Motor neuron (in vitro differentiated cells): ENCODE measurements around the gene SPAG9. TPM values are rescaled to one million over a fixed set of nuclear protein-coding genes. Genes with fewer than 3 reads are reported as not detected.

Source experiments
- ATAC-seq, 8 experiments: fragments of 200-7000 bp; cut with Tn5 transposase; replicated peaks in 6 of 8; 2 replicates each; pipeline ENCODE4 v1.8.0; 2021; ENCODE audit warnings: mild to moderate bottlenecking in 8 of 8, moderate library complexity in 8 of 8
- H3K27ac ChIP-seq, 2 donors: fragments of 250-450 bp; sonication (Bioruptor Pico); 2 replicates each; pipeline ENCODE4 v1.9.0; 2021; ENCODE audit warnings: antibody characterized with exemption in 2 of 2, mild to moderate bottlenecking in 2 of 2, moderate library complexity in 1 of 2
- H3K4me1 ChIP-seq, 2 donors: fragments of 250-450 bp; sonication (Bioruptor Pico); replicated peaks in 1 of 2; 2 replicates each; pipeline ENCODE4 v1.6.1; 2021; ENCODE audit warnings: antibody characterized with exemption in 2 of 2, mild to moderate bottlenecking in 2 of 2, moderate library complexity in 1 of 2
- H3K4me3 ChIP-seq, 5 donors: fragments of 250-450 bp; sonication (Bioruptor Pico); 2 replicates each; pipeline ENCODE4 v1.9.0; 2021; ENCODE audit warnings: antibody characterized with exemption in 5 of 5, mild to moderate bottlenecking in 5 of 5, moderate library complexity in 4 of 5
- WGBS, 10 experiments: fragments of 450-650 bp; shearing (Covaris generic); methylation state at CpG; one replicate each; pipeline ENCODE4 v1.0.0; 2022; 5-methylcytosine and 5-hydroxymethylcytosine counted together
- in situ Hi-C, 9 experiments: fragments of 400-800 bp; cut with MboI; loops; one replicate each; pipeline ENCODE4 v1.15.0; 2021; ENCODE audit warnings: low sequenced_read_pairs in 9 of 9, low pct_unique_long_range_greater_than_20kb in 2 of 9; ENCODE audit not compliant: unreplicated experiment in 9 of 9
- total RNA-seq, 8 experiments: library from RNA; unstranded; fragments of 300-600 nt; gene quantifications; 2 replicates each; pipeline versions ENCODE4 v1.2.3 to v1.2.4, GENCODE V29; 2022

SPAG9 gene
- total RNA-seq, 8 experiments from 2014 or later: 94.7 to 214 (median 139) TPM

- no peak overlapping the region for H3K27ac ChIP-seq
- 20 to 100% (median 82%) methylated on average over 1 to 3 of the region's 3 CpGs; no CpG with 5 or more reads in 1 of the 10 experiments for WGBS, 10 experiments
- peaks cover 7 to 30% of the 10 kb centered on the region in 2 donors for H3K4me1 ChIP-seq
- H3K4me3 ChIP-seq: no peak overlapping the region
- in situ Hi-C loops: no loop called here
- no peak for ATAC-seq
These were observed 195.9 kb downstream of the SPAG9 start for GRCh38 chr17:50924800-50925199.

DNA sequence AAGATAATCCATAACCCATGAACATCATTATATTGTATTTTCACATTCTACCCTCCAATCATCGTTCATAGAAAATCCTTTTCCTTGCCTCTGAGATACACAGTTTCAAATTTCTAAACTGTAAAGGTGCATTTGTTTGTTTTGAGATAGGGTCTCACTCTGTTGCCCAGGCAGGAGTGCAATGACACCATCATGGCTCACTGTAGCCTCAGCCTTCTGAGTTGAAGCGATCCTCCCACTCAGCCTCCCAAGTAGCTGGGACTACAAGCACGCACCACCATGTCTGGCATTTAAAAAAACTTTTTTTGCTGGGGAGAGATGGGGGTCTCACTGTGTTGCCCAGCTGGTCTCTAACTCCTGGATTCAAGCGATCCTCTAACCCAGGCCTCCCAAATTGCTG lies 196.4 kb downstream of the SPAG9 start:
- no peak overlapping the region for H3K27ac ChIP-seq
- in situ Hi-C loops: no loop called here
- ATAC-seq: no peak
- WGBS, 10 experiments: 31 to 100% (median 91%) methylated on average over 1 to 4 of the region's 4 CpGs; no CpG with 5 or more reads in 2 of the 10 experiments
- H3K4me3 ChIP-seq: no peak overlapping the region
- peaks cover 9 to 31% of the 10 kb centered on the region in 2 donors for H3K4me1 ChIP-seq

DNA sequence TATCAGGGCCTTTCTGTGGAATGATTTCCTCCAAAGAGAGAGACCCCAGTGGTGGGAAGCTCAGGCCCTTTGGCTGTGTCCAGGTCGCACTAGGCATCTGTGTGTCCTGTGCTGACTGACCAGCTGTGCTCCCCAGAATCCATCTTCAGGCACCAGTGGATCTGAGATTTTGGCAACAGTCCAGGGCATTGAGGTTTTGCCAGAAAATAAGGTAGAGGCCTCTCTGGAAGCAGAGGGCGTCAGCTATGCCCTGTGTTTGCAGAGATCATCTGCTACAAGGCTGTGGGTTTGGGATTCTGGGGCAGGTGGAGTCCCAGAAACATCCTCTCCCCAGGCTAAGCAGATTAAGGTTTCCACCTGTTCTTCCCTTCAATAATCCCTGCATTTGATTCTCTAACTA lies 197.1 kb downstream of the SPAG9 start:
- no peak for ATAC-seq
- H3K4me3 ChIP-seq: no peak overlapping the region
- no peak overlapping the region for H3K27ac ChIP-seq
- 20 to 92% (median 74%) methylated on average over 1 to 2 of the region's 2 CpGs; no CpG with 5 or more reads in 4 of the 10 experiments for WGBS, 10 experiments
- in situ Hi-C loops: no loop called here
- H3K4me1 ChIP-seq: peaks cover 16 to 38% of the 10 kb centered on the region in 2 donors

- peak in 1 of 8 experiments; percentile 5 for ATAC-seq
- Histone ChIP-seq H3K4me3 (no peak overlapping the region), H3K4me1 (peaks cover 24 to 46% of the 10 kb centered on the region in 2 donors), H3K27ac (no peak overlapping the region)
- WGBS, 10 experiments: 0 to 79% (median 60%) methylated on average over 1 to 4 of the region's 6 CpGs; no CpG with 5 or more reads in 5 of the 10 experiments
- in situ Hi-C loops: no loop called here
These were observed 197.8 kb downstream of the SPAG9 start for GRCh38 chr17:50922721-50923405.

- no peak overlapping the region for H3K4me3 ChIP-seq
- peaks cover 31 to 53% of the 10 kb centered on the region in 2 donors for H3K4me1 ChIP-seq
- in situ Hi-C loops: no loop called here
- H3K27ac ChIP-seq: no peak overlapping the region
- ATAC-seq: no peak
- 43 to 100% (median 100%) methylated on average over 1 to 2 of the region's 2 CpGs; no CpG with 5 or more reads in 4 of the 10 experiments for WGBS, 10 experiments
These were observed 198.6 kb downstream of the SPAG9 start for GRCh38 chr17:50922107-50922506.

- WGBS, 10 experiments: 5 to 100% (median 87%) methylated on average over 1 to 13 of the region's 16 CpGs; no CpG with 5 or more reads in 2 of the 10 experiments
- no peak for ATAC-seq
- Histone ChIP-seq H3K4me3 (no peak overlapping the region), H3K4me1 (peaks cover 31 to 60% of the 10 kb centered on the region in 2 donors), H3K27ac (no peak overlapping the region)
- in situ Hi-C loops: no loop called here
These were observed 199.6 kb downstream of the SPAG9 start for GRCh38 chr17:50920891-50921586.

DNA sequence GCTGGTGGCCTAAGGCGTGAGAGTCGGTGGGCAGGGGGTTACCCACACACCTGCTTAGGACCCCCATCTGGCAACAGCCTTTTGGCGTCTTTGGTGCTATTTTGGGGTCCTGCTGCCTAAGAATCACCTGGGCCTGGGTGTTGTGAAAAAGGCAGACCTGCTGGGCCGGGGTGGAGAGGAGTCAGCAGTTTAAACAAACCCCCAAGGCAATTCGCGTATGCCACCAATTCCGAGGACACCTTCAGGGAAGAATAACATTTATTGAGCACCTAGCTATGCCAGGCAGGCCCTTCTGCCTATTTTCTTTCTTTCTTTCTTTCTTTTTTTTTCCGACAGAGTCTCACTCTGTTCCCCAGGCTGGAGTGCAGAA lies 200.6 kb downstream of the SPAG9 start:
- Histone ChIP-seq H3K4me3 (no peak overlapping the region), H3K4me1 (peaks cover 31 to 63% of the 10 kb centered on the region in 2 donors), H3K27ac (peak overlapping the region; percentile 50 to 73)
- ATAC-seq: no peak
- in situ Hi-C loops: no loop called here
- WGBS, 10 experiments: 93% methylated on average over 3 of the region's 8 CpGs; no CpG with 5 or more reads in 9 of the 10 experiments

GRCh38 chr17:50919321-50920040 lies 201.2 kb downstream of the SPAG9 start:
- H3K27ac ChIP-seq: peak overlapping the region; percentile 50 to 73
- in situ Hi-C loops: no loop called here
- no peak overlapping the region for H3K4me3 ChIP-seq
- peaks cover 31 to 67% of the 10 kb centered on the region in 2 donors for H3K4me1 ChIP-seq
- peak; percentile 76 to 99 (median 96) for ATAC-seq
- WGBS, 10 experiments: 0 to 33% (median 14%) methylated on average over 1 to 4 of the region's 18 CpGs; no CpG with 5 or more reads in 6 of the 10 experiments

DNA sequence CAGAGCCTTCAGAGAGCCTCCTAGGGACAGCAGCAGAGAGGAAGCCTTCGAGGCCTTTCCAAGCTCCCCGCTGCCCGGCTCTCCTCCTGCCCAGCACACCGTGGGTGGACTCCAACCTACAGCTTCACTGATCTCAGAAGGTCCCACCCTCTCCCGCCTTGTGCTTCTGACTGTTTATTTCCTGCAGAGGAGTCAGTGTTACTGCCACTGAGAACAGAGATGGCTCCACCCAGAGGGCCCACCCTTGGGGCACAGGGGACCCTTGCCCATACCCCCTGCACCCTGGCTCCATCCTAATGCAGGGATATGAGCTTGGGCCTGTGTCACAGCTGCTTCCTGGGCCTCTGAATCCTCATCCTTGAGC lies 201.8 kb downstream of the SPAG9 start:
- peak in 6 of 8 experiments; percentile 0 to 25 (median 4) for ATAC-seq
- Histone ChIP-seq H3K4me1 (peaks cover 31 to 67% of the 10 kb centered on the region in 2 donors), H3K4me3 (no peak overlapping the region), H3K27ac (peak overlapping the region; percentile 41 to 73)
- in situ Hi-C loops: no loop called here
- no CpG with 5 or more reads among the region's 5 CpGs for WGBS, 10 experiments

- peak overlapping the region in 1 of 2 donors; percentile 41 for H3K27ac ChIP-seq
- ATAC-seq: no peak
- H3K4me3 ChIP-seq: no peak overlapping the region
- WGBS, 10 experiments: 60 to 83% methylated on average over 1 to 2 of the region's 21 CpGs; no CpG with 5 or more reads in 8 of the 10 experiments
- in situ Hi-C loops: no loop called here
- H3K4me1 ChIP-seq: peaks cover 31 to 63% of the 10 kb centered on the region in 2 donors
These were observed 202.4 kb downstream of the SPAG9 start for GRCh38 chr17:50918071-50918932.

DNA sequence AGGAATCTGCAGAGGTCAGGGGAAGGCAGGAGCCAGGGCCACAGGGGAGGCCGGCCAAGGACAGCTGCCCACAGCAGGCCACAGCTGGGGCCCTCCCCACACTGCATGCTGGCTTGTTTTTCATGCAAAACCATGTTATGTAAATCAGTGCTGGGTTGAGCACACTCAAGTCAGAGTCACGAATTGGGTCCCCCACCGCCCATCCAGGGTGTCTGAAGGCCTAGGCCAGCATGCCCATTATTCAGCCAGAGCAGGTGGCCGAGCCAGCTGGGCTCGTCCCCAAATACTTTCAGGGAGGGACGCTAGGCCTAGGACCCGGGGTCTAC lies 203.3 kb downstream of the SPAG9 start:
- in situ Hi-C loops: no loop called here
- peak in 4 of 8 experiments; percentile 15 to 65 (median 37) for ATAC-seq
- Histone ChIP-seq H3K27ac (peak overlapping the region in 1 of 2 donors; percentile 18), H3K4me3 (no peak overlapping the region), H3K4me1 (peaks cover 31 to 54% of the 10 kb centered on the region in 2 donors)
- WGBS, 10 experiments: 20 to 100% (median 35%) methylated on average over 1 to 2 of the region's 7 CpGs; no CpG with 5 or more reads in 4 of the 10 experiments

DNA sequence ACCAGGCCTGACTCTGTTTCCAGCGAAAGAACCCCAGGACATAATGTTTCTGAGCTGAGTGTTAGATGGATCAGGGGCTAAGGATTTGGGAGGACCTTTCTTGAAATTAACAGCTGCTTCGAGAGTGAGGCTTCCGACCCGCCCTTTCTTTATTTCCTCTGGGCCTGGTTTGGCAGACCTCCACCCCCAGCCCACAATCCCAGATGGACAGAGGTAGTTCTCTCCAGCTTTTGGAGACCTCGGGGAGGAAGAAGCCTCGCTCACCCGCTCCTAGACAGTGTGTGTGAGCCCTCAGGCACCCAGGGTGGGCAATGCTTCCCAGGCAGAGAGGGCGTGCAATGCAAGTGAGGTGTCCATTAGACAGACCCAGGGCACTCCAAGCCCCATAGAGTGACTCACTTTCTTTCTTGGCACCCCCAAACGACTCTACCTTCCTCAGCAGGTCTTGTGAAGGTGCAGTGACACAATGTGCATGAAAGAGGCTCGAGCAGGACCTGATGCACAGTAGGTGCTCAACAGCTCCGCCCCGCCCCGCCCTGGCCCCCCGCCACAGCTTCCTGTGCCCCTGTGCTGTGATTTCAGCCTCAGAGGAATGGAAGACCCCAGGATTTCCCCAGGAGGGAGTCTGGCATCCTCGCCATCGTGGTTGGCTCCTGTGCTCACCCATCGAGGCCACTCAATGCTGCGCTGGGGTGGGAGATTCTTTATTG lies 203.8 kb downstream of the SPAG9 start:
- Histone ChIP-seq H3K27ac (peak overlapping the region in 1 of 2 donors; percentile 18), H3K4me3 (no peak overlapping the region), H3K4me1 (peaks cover 31 to 54% of the 10 kb centered on the region in 2 donors)
- in situ Hi-C loops: no loop called here
- peak in 1 of 8 experiments; percentile 5 for ATAC-seq
- 33 to 100% (median 80%) methylated on average over 1 to 8 of the region's 18 CpGs; no CpG with 5 or more reads in 1 of the 10 experiments for WGBS, 10 experiments
